NCI-H510A treated with DMSO at 0.1 percent for 48 hours (cell line): Measurements from ENCODE around the gene USP37.

Experiments used
- DNase-seq: peaks from one replicate; lab custom pipeline; 2025; lab: John Stamatoyannopoulos, UW

The USP37 gene

DNA sequence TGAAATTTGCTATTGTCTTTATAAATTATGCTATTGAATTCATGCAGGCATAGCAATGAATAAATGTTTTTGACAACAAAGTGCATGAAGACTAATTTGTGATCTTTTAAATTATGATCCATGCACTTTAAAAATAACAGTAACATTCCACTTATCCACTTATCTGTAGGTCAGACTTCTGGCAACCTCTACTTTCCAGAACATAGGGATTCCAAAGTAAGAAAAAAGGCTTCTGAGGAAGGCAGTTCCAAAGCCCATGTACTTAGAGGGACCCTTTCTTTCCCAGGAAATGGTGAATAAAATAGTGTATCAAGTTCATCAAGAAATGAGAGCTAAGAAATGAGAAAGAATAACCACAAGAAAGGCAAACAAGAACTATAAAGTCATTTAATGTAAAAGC is 90.9 kb downstream of the USP37 start:
- no peak for DNase-seq

DNA sequence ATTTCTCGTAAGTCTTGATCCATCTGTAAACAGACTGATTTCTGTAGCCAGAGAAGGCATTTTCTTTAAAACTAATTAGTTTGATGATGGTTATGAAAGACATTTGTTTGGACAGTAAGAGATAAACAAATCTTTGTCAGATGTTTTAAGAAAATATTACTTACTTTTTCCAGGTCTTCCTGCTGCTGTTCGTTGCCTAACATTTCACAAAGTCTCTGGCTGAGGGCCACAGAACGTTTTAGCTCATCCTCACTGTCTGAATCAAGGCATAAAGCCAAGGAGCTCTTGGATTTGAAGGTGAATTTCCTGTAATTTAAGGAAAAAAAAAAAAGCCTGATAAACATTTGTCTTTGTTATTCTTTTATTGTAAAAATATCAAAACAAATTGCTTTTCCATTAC is 91.5 kb downstream of the USP37 start:
- no peak for DNase-seq

DNA sequence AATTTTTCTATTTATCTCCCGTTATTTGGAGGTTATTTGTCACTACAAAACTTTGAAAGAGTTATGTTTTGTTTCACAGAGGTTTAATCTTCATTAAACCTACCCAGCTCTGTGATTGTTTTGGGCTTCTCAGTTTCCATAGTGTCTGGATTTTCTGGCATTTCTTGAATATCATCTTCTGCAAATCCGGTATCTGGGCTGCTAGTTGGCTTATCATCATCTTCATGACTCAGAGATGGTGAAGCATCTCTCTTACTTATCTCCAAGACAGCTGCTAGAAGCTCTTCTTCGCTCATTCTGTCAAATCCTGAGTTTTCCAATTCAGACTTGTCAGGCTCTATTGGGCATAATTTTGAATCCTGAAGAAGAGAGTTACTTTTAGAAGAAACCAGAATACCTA is 93.6 kb downstream of the USP37 start:
- DNase-seq = no peak

DNA sequence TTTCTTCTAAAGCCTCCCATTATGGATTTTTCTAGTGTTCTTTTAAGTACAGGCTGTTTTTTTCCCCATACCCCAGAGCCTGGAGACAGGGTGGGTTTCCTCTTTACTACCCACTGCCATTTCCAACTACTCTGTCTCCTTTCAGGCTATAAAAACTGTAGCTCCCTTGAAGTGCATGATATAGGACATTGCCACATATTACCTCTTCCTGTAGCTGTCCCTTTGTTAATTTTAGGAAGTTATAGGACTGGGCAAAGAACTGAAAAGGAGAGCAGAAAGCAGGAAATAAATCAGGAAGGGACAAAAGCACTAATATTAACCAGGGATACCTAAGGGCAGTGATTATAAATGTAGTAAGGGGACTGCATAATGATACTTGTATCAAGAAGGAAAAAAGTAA is 95.2 kb downstream of the USP37 start:
- DNase-seq = no peak

DNA sequence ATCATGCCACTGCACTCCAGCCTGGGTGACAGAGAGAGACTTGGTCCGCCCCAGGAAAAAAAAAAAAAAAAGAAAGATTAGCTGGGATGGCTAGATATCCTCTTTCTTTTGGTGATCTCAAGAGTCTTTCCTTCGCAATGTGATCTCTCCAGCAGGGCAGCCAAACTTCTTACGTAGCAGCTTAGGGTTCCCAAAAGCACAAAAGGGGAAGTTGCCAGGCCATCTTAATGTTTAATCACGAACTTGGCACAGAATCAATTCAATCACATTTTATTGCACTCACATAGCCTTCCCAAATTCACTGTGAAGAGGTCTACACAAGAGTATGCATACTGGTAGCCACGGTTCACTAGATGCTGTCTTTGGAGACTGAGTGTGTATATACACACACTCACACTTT is 96.2 kb downstream of the USP37 start:
- DNase-seq = no peak

DNA sequence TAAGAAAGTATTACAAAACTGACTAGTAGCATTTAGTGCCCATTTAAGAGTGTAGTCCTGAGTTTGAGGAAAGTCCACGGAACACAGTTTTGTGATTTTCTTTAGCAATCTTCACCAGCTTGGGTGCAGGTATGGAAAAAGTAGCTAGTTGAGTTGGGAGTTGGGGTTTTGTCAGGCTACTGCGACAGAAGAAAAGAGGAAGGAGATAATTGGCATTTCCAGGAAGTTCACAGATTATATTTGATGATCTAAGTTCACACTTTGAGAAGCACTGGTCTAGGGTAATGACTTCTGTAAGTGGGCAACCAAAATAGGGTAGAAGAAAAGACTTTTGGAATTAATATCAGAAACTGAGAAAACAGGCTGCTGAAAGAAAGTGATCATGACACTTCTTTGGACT is 97.1 kb downstream of the USP37 start:
- DNase-seq = no peak

DNA sequence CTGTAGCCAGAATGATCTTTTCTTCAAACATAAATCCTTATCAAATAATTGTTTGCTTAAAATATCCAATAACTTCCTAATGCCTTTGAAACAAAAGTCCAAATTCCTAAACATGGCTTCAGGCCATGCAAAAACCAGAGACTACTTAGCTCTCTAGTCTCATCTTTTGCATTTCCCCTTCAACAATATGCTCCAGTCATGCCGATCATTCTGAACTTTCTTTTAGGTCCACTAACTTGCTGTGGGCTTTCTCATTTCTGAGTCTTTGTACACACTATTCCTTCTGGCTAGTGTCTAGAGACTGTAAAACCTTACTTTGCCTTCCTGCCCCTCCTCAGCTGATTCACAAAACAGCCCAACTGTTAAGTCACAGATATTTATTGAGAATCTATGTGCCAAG is 97.7 kb downstream of the USP37 start:
- no peak for DNase-seq

DNA sequence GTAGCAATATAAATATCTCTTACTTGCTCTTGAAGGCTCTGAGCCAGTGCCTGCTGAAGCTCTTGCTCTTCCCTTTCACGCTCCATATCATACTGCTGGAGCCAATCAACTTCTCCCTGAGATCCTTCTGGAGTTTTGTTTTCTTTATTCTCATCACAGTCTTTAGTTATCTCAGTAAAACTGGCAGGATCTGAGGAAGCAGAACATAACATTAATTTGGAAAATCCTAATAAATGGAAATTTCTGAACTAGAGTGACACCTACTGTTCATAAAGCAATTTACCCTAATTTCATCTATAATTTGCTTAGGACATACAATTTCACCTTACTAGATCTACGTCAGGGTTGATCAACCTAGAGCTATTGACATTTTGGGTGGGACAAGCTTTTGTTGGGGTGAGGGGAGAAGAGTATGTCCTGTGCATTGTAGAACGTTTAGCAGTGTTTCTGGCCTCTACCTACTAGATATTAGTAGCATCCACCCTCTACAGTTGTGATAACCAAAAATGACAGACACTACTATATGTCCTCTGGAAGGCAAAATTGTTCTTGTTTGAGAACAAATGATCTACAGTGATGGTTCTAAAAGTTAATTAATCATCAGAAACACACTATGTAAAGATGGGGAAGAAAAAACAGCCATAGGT is 102.0 kb downstream of the USP37 start:
- DNase-seq = peak; percentile 6

DNA sequence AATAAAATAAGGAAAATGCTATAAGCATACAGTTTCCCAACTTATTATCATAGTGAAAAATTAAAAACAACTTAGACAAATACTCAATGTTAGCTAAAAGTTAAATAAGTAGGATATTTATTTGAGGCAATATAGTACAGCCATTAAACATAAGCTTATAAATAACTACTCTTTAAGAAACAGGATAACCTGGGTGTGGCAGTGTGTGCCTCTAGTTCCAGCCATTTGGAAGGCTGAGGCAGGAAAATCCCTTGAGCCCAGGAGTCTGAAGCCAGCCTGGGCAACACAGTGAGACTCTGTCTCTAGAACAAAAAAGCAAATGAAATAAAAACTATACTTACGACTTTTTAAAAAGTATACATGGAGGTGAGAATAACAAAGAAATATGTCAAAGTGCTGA is 109.6 kb downstream of the USP37 start:
- DNase-seq = no peak

DNA sequence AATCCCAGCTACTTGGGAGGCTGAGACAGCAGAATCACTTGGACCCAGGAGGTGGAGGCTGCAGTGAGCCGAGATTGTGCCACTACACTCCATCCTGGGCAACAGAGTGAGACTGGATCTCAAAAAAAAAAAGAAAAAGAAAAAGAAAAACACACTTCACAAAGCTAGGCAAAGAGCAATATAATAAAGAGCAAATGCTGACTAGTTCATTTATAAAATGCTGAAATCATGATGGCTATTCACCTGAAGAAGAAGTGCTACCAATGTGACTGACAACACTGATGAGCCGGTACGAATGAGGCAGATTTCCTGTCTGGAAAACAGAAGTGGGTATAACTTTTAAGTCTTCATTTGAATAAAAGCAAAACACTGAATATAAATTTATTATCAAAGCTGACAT is 111.3 kb downstream of the USP37 start:
- no peak for DNase-seq

DNA sequence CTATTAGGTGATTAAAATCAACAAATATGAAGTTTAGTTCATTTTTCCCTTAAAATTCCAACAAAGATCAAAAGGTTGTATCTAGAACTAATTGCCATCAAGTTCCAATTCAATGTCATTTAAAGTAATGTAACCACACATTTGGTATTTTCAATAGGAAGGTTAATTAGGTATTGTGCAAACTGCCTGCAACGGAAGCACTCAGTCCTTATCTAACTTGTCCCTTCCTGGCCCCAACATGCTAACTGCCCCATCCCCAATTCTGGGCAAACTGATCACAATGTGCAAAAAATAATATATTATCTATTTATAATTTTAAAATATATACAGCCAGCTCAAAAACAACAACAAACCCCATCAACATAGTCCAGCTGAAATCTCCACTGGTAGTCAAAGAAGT is 116.1 kb downstream of the USP37 start:
- DNase-seq = no peak

DNA sequence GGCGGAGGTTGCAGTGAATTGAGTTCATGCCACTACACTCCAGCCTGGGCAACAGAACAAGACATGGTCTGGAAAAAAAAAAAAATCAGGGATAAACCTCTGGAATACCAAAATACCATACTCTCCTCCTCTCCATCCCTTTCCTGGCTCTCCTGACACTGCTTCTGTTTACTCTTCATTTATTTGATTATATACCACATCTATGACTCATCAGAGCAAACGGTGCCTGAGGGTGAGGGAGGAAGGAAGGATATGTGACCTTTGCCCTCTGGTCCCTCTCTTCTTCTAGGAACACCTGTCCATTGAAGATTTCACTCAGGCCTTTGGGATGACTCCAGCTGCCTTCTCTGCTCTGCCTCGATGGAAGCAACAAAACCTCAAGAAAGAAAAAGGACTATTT is 119.2 kb downstream of the USP37 start:
- peak; percentile 9 for DNase-seq

DNA sequence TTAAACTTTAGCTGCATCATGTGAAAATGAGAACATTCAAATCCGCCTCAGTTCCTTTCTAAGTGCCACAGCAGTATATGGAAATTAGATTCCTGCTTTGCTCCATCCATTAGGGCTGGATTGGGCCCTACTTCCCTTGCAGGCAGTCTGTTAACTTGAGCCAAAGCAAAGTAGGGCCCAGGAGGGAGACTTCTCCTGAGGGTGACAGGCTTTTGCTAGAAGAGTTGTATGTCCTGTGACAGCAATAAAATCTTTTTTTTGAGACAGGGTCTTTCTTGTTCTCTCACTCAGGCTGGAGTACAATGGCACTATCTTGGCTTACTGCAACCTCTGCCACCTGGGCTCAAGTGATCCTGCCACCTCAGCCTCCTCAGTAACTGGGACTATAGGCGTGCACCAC is 121.1 kb downstream of the USP37 start:
- DNase-seq = no peak

DNA sequence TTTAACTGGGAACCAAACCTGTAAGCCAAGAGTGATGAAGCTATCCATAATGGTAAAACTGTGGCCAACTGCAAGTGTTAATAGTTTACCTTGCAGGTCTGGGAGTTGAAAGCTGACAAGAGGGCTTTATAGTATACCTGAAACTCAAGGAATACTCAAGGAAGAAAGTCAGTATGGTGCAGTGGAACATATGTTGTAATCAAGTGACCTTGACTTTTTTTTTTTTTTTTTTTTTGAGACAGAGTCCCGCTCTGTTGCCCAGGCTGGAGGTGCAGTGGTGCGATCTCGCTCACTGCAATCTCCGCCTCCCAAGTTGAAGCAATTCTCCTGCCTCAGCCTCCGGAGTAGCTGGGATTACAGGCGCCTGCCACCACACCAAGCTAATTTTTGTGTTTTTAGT is 121.6 kb downstream of the USP37 start:
- DNase-seq = no peak

DNA sequence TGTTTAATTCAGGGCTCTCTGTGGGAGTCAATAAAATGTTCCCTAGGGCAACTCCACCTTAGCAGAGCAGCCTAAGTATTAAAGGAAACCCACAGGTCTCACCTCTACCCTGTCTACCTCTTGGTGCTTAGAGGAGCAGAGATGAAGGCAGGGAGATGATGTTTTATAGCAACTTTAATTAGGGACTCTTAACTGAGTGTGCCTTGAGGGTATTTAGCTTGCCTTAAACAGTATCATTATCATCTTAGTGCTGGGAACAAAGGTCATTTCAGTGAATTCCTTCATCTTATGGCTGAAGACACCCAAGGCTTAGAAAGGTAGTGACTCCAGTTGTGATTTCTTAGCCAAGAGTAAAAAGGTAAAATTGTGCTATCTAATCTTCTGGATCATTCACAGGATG is 122.5 kb downstream of the USP37 start:
- DNase-seq = no peak

DNA sequence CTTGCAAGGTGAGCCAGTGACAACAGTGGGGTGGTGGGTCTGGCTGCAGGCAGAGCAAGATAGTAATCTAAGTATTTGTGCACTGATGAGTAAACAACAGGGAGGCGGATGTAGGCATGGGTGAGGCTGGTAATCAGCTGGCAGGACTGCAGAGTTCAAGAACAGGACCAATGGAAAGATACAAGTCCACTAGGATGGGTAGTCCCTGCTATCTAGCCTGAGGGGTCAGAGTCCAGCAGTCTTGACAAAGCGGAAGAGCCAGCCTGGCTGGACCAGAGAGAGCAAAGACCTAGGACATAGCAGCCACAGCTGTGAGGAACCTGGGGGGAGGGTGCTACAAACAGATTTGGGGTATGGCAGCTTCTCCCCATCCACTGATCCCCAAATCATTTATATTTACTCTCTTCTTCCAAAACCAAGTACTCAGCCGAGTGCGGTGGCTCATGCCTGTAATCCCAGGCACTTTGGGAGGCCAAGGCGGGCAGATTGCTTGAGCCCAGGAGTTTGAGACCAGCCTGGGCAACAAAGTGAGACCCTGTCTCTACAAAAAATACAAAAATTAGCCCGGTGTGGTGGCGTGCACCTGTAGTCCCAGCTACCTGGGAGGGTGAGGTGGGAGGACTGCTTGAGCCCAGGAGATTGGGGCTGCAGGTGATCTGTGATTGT is 123.3 kb downstream of the USP37 start:
- DNase-seq = no peak

DNA sequence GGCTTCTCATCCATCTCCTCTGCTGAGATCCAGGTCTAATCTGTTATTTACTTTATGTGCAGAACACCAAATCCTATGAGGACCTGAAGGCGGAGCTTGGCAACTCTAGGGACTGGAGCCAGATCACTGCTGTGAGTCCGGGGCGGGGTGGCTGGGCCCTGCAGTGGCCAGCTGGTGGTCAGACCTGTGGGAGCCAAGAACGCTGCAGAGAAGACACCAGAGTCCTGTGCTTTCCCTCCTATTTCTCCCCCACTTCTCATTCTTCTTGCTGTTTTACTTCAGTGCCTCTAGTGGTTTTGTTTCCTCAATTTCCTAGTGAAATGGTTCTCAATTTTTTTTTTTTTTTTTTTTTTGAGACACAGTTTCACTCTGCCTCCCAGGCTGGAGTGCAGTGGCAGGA is 129.6 kb downstream of the USP37 start:
- DNase-seq = no peak

DNA sequence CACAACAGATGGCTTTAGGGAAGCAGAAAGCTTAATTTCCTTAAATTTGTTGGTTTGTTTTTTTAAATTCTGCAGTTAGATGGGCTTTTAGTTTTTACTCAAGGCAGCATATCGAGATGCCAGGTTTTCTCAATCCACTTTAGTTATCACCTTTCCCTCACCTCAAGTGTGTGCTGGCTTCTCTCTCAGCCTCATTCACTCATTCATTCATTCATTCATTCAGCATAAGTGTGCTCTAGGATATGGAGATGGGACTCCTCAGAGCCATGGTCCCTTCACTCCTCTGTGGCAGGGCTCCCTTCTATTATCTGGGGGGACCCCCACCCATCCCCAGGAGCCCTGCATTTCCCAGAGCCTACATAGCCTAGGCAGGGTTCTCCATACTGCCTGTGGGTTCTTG is 130.2 kb downstream of the USP37 start:
- DNase-seq = no peak

DNA sequence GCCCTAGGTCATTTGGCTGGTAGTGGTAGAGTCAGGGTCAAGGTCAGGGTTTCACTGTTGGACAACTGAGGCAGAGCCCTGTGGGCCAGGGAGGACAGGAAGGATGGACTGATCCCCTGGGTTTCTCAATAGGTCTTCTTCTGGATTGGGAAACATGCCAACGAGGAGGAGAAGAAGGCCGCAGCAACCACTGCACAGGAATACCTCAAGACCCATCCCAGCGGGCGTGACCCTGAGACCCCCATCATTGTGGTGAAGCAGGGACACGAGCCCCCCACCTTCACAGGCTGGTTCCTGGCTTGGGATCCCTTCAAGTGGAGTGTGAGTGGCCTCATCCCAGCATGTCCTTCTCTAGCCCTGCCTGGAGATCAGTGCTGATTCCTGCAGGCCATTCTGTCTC is 131.2 kb downstream of the USP37 start:
- DNase-seq = no peak

DNA sequence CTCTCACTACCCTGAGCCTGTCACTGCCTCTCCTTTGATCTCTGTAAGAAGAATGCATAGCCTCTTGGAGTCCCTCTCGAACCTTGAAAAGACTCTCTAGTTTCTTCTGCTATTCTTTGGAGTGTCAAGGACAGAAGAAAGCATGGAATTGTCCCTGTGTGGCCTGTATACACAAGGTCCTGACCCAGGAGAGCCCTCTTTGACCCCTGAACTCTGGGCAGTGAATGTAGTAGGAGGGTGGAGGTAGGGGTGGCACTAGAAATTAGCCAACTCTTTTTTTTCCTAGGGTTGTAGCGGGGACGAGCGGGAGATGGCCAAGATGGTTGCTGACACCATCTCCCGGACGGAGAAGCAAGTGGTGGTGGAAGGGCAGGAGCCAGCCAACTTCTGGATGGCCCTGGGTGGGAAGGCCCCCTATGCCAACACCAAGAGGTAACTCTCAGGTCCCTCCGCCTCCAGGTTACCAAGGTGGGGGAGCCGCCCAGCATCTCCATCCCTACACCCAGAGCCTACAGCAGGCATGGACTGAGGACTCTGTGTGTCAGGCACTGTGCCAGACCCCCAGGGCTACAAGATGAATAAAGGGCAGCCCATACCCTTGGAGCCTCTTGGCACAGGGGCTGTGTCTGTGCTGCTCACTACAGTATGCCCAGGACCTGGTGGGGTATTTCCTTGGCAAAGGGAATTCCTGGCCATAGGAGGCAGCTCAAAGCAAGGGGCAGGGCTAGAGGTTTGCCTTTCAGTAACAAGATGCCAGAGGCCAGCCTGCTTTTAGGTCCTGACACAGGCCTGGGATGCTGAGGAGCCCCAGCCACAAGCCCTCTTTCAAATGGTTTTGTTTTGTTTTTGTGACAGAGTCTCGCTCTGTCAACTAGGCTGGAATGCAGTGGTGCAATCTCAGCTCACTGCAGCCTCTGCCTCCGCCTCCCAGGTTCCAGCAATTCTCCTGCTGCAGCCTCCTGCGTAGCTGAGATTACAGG is 132.9 kb downstream of the USP37 start:
- DNase-seq = no peak

DNA sequence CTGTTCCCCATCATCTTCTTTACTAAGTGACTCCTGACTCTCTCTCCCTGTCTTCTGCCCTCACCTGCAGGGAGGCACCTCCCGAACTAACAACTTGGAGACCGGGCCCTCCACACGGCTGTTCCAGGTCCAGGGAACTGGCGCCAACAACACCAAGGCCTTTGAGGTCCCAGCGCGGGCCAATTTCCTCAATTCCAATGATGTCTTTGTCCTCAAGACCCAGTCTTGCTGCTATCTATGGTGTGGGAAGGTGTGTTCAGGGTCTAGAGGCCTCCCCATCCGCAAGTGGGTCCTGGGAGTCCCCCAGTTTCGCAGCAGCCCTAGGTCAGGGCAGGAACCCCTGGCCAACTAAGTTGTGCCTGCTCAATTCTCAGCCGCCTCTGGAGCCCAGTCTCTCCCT is 133.7 kb downstream of the USP37 start:
- no peak for DNase-seq

DNA sequence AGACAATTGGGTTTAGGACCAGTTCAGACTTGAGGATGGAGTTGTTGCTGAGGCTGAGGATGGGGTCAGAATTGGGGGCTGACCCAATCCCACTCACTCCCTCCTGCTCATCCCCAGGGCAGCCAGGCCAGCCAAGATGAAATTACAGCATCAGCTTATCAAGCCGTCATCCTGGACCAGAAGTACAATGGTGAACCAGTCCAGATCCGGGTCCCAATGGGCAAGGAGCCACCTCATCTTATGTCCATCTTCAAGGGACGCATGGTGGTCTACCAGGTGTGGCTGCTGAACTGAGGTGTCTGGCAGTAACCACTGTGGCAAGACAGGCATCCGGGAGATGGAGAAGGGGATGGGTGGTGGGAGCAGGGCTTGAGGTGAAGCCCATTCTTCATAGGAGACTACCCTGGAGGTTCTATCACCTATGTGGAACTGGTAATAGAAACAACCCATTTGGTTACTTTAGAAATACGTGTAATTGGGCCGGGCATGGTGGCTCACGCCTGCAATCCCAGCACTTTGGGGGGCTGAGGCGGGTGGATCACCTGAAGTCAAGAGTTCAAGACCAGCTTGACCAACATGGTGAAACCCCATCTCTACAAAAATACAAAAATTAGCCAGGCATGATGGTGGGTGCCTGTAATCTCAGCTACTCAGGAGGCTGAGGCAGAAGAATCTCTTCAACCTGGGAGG is 135.3 kb downstream of the USP37 start:
- DNase-seq = no peak
